Endothelial cell of umbilical vein (primary cell): ENCODE measurements around the gene INS. TPM values are rescaled to one million over a fixed set of nuclear protein-coding genes. Genes with fewer than 3 reads are reported as not detected.

Experiments used
- BruUV-seq: library from RNA; stranded (reverse); fragments of 400-500 nt; replicated peaks from 2 replicates; lab custom pipeline; 2021; lab: Mats Ljungman, UMichigan
- CTCF ChIA-PET: fragments of 300-600, 350-600 bp; sonication (Branson Sonifier 250); formaldehyde crosslinking; loops from one replicate; lab custom pipeline; 2021; ENCODE audit warnings: antibody characterized with exemption, inconsistent platforms; lab: Charles Lee
- POLR2A ChIA-PET: fragments of 300-600, 350-600 bp; sonication (Branson Sonifier 250); formaldehyde crosslinking; loops from one replicate; lab custom pipeline; 2021; ENCODE audit warnings: antibody characterized with exemption, inconsistent platforms; lab: Charles Lee
- DNase-seq: peaks from one replicate; pipeline ENCODE4 v3.0.0-alpha.2; 2011; ENCODE audit warnings: low read depth, low spot score
- FAIRE-seq: peaks from 2 replicates; lab custom pipeline; 2011; peaks lifted over from hg19 to GRCh38; lab: Jason Lieb, UNC
- H2AFZ ChIP-seq: 2 replicates; pipeline ENCODE4 v1.6.0; 2012; ENCODE audit warnings: low read depth, low read length, control low read depth, inconsistent platforms
- H3K27ac ChIP-seq: 2 replicates; pipeline ENCODE4 v1.5.1; 2011; ENCODE audit warnings: low read depth, mild to moderate bottlenecking, control low read depth, low read length, moderate library complexity; ENCODE audit not compliant: insufficient read depth
- H3K27me3 ChIP-seq, 2 experiments: 2 replicates each; pipeline versions ENCODE4 v1.6.0 to v1.6.1; 2011; ENCODE audit warnings: low read length in 2 of 2, mixed read lengths in 1 of 2; ENCODE audit not compliant: control insufficient read depth in 2 of 2, insufficient read depth in 2 of 2
- H3K36me3 ChIP-seq, 2 experiments: 2 replicates in 1 of 2; 3 replicates in 1 of 2; pipeline ENCODE4 v1.5.1; 2011; ENCODE audit warnings: low read length in 2 of 2, mild to moderate bottlenecking in 1 of 2, moderate library complexity in 1 of 2; ENCODE audit not compliant: control insufficient read depth in 2 of 2, insufficient read depth in 2 of 2; ENCODE audit errors: extremely low read depth in 1 of 2
- H3K4me1 ChIP-seq: 3 replicates; pipeline ENCODE4 v1.5.1; 2011; ENCODE audit warnings: mild to moderate bottlenecking, low read length; ENCODE audit not compliant: control insufficient read depth, insufficient read depth; ENCODE audit errors: extremely low read depth
- H3K4me2 ChIP-seq: 2 replicates; pipeline ENCODE4 v1.6.1; 2011; ENCODE audit warnings: low read length, control low read depth, mixed read lengths; ENCODE audit not compliant: insufficient read depth
- H3K4me3 ChIP-seq, 3 experiments: fragments of 200-600 bp in 1 of 3; sonication (generic), shearing (Covaris generic) in 1 of 3; replicated peaks in 1 of 3; 2 replicates each; pipeline ENCODE4 v1.5.1; 2011 to 2016; ENCODE audit warnings: control low read depth in 3 of 3, low read length in 3 of 3, mild to moderate bottlenecking in 2 of 3, inconsistent platforms in 1 of 3, low read depth in 1 of 3, moderate library complexity in 1 of 3; ENCODE audit not compliant: insufficient read depth in 1 of 3
- H3K79me2 ChIP-seq: 2 replicates; pipeline ENCODE4 v1.6.0; 2012; ENCODE audit warnings: low read length, inconsistent platforms; ENCODE audit not compliant: control insufficient read depth, insufficient read depth
- H3K9ac ChIP-seq: replicated peaks from 2 replicates; pipeline ENCODE3; 2011; ENCODE audit warnings: low read length, control low read depth; ENCODE audit not compliant: insufficient read depth; ENCODE audit errors: extremely low read depth
- H3K9me1 ChIP-seq: replicated peaks from 3 replicates; pipeline ENCODE4 v1.6.0; 2011; ENCODE audit warnings: mild to moderate bottlenecking, low read length; ENCODE audit not compliant: control insufficient read depth, insufficient read depth; ENCODE audit errors: extremely low read depth
- H3K9me3 ChIP-seq: replicated peaks from 2 replicates; pipeline ENCODE4 v1.5.1; 2012; ENCODE audit warnings: low read length, inconsistent platforms; ENCODE audit not compliant: control insufficient read depth, insufficient read depth
- H4K20me1 ChIP-seq: replicated peaks from 2 replicates; pipeline ENCODE3; 2011; ENCODE audit warnings: mild to moderate bottlenecking, low read length; ENCODE audit not compliant: control insufficient read depth, insufficient read depth; ENCODE audit errors: extremely low read depth
- CTCF ChIP-seq, 2 donors: IDR thresholded peaks; 1 replicate in 1 of 2; 2 replicates in 1 of 2; pipeline ENCODE4 v1.5.1; 2011; ENCODE audit warnings: low read length in 2 of 2, mild to moderate bottlenecking in 2 of 2, moderate library complexity in 2 of 2, control low read depth in 1 of 2, inconsistent platforms in 1 of 2, low read depth in 1 of 2; ENCODE audit not compliant: insufficient read depth in 1 of 2; ENCODE audit errors: extremely low read depth in 1 of 2
- EZH2 ChIP-seq: IDR thresholded peaks from 2 replicates; pipeline ENCODE4 v1.6.1; 2012; ENCODE audit warnings: borderline replicate concordance, low read depth, mild to moderate bottlenecking, moderate library complexity, low read length, inconsistent platforms; ENCODE audit not compliant: severe bottlenecking
- FOS ChIP-seq: IDR thresholded peaks from 2 replicates; pipeline ENCODE4 v1.6.1; 2011; ENCODE audit warnings: mild to moderate bottlenecking, low read length, moderate library complexity, borderline replicate concordance; ENCODE audit not compliant: insufficient read depth
- JUN ChIP-seq: IDR thresholded peaks from 2 replicates; pipeline ENCODE4 v1.6.1; 2011; ENCODE audit warnings: borderline replicate concordance, low read depth; ENCODE audit not compliant: insufficient read length, insufficient read depth
- MAX ChIP-seq: IDR thresholded peaks from 2 replicates; pipeline ENCODE4 v1.6.1; 2011; ENCODE audit not compliant: insufficient read depth, insufficient read length
- MYC ChIP-seq: IDR thresholded peaks from one replicate; pipeline ENCODE4 v1.6.1; 2011; ENCODE audit warnings: mild to moderate bottlenecking, low read depth, low read length
- POLR2A ChIP-seq: IDR thresholded peaks from 2 replicates; pipeline ENCODE4 v1.6.1; 2012; ENCODE audit warnings: low read depth, mild to moderate bottlenecking, control low read depth, low read length
- POLR2AphosphoS5 ChIP-seq: IDR thresholded peaks from 2 replicates; pipeline ENCODE4 v1.6.1; 2012; ENCODE audit warnings: low read depth, mild to moderate bottlenecking, control low read depth, low read length, moderate library complexity; ENCODE audit not compliant: insufficient read depth
- dilution Hi-C: fragments of 300-500 bp; cut with MboI; formaldehyde crosslinking; loops from one replicate; pipeline ENCODE4 v1.15.0; 2019; ENCODE audit warnings: low sequenced_read_pairs; ENCODE audit not compliant: extremely low pct_ligation_motif_present
- intact Hi-C: fragments of 100-400 bp; cut with micrococcal nuclease; formaldehyde crosslinking; loops from one replicate; pipeline ENCODE4 v1.10.0; 2022
- polyA plus RNA-seq, 4 experiments: library from polyadenylated mRNA; depleted of rRNA in 3 of 4; stranded (reverse) in 3 of 4; unstranded in 1 of 4; fragments of >200 nt; gene quantifications; 2 replicates each; pipeline versions ENCODE4 v1.2.1 to v1.2.3, GENCODE V29; 2011 to 2012; ENCODE audit warnings: missing spikeins in 1 of 4
- total RNA-seq: library from RNA; stranded (reverse); gene quantifications from 2 replicates; pipeline ENCODE4 v1.2.3, GENCODE V29; 2021

INS gene
- total and polyA plus RNA-seq, 2 donors (not counting 3 experiments of a cell fraction or from before 2014, with no cell fraction given): not detected

GRCh38 chr11:2189938-2190656, 29.1 kb upstream of the INS start:
- POLR2A ChIA-PET: no interaction called here
- Histone ChIP-seq H3K9me3 (no peaks in the 10 kb centered on the region), H3K27ac (no peak overlapping the region), H4K20me1 (no peaks in the 10 kb centered on the region), H2AFZ (no peak overlapping the region), H3K4me2 (no peak overlapping the region), H3K27me3 (peaks cover 0 to 6% of the 10 kb centered on the region in 2 experiments), H3K9me1 (no peaks in the 10 kb centered on the region), H3K4me1 (no peaks in the 10 kb centered on the region), H3K9ac (no peak overlapping the region), H3K4me3 (no peak overlapping the region), H3K36me3 (no peaks in the 10 kb centered on the region), H3K79me2 (no peaks in the 10 kb centered on the region)
- no peak for FAIRE-seq
- DNase-seq: no peak
- no TSS peak for BruUV-seq
- CTCF ChIA-PET: no interaction called here
- intact Hi-C loops: no loop called here
- dilution Hi-C loops: no loop called here
- TF ChIP-seq MYC (no peak), POLR2A (no peak), CTCF (IDR thresholded peaks at IDR 0.05; ENCODE audit: extremely low read depth in 1 of 2, insufficient read depth in 1 of 2, low read depth in 1 of 2, low read length in 2 of 2) (no peak), POLR2AphosphoS5 (no peak), JUN (no peak), MAX (no peak), EZH2 (no peak), FOS (no peak)
